KMS-11 (cell line): ENCODE data around the gene IL22RA2.

Experiments used
- H2AFZ ChIP-seq: fragments of 200-600 bp; sonication (generic); 2 replicates; pipeline ENCODE4 v1.6.1; 2016; ENCODE audit warnings: antibody characterized with exemption, mixed run types, low read depth
- H3K27ac ChIP-seq: fragments of 200-600 bp; sonication (generic); 2 replicates; pipeline ENCODE4 v1.6.1; 2016; ENCODE audit warnings: mild to moderate bottlenecking, mixed run types
- H3K27me3 ChIP-seq: fragments of 200-600 bp; sonication (generic); 2 replicates; pipeline ENCODE4 v1.6.1; 2017; ENCODE audit warnings: mild to moderate bottlenecking, low read depth, mixed run types, moderate library complexity; ENCODE audit not compliant: insufficient read depth
- H3K36me3 ChIP-seq: fragments of 200-600 bp; sonication (generic); 2 replicates; pipeline ENCODE4 v1.6.1; 2017; ENCODE audit warnings: mild to moderate bottlenecking, mixed run types; ENCODE audit not compliant: insufficient read depth
- H3K4me1 ChIP-seq: fragments of 200-600 bp; sonication (generic); 2 replicates; pipeline ENCODE4 v1.6.1; 2016; ENCODE audit warnings: mild to moderate bottlenecking, low read depth, mixed run types; ENCODE audit not compliant: poor library complexity, severe bottlenecking
- H3K4me2 ChIP-seq: fragments of 200-600 bp; sonication (generic); 2 replicates; pipeline ENCODE4 v1.7.0; 2016; ENCODE audit warnings: mild to moderate bottlenecking, mixed run types
- H3K4me3 ChIP-seq: fragments of 200-600 bp; sonication (generic); IDR thresholded peaks from 2 replicates; pipeline ENCODE4 v1.6.1; 2017; ENCODE audit warnings: low read depth, low read length, mixed read lengths; ENCODE audit not compliant: insufficient read depth
- H3K79me2 ChIP-seq: fragments of 200-600 bp; sonication (generic); 2 replicates; pipeline ENCODE4 v1.6.1; 2016; ENCODE audit warnings: low read depth, mixed run types; ENCODE audit not compliant: insufficient read depth
- H3K9ac ChIP-seq: fragments of 200-600 bp; sonication (generic); 2 replicates; pipeline ENCODE4 v1.6.1; 2016; ENCODE audit warnings: mild to moderate bottlenecking, mixed run types
- H4K20me1 ChIP-seq: fragments of 200-600 bp; sonication (generic); 2 replicates; pipeline ENCODE4 v1.6.1; 2016; ENCODE audit warnings: mild to moderate bottlenecking, mixed run types; ENCODE audit not compliant: insufficient read depth
- CTCF ChIP-seq: fragments of 200-600 bp; sonication (generic); conservative IDR thresholded peaks from 2 replicates; pipeline ENCODE4 v1.6.1; 2017; ENCODE audit warnings: low read depth, mild to moderate bottlenecking, antibody characterized with exemption, low read length, moderate library complexity, mixed read lengths

The IL22RA2 gene

DNA sequence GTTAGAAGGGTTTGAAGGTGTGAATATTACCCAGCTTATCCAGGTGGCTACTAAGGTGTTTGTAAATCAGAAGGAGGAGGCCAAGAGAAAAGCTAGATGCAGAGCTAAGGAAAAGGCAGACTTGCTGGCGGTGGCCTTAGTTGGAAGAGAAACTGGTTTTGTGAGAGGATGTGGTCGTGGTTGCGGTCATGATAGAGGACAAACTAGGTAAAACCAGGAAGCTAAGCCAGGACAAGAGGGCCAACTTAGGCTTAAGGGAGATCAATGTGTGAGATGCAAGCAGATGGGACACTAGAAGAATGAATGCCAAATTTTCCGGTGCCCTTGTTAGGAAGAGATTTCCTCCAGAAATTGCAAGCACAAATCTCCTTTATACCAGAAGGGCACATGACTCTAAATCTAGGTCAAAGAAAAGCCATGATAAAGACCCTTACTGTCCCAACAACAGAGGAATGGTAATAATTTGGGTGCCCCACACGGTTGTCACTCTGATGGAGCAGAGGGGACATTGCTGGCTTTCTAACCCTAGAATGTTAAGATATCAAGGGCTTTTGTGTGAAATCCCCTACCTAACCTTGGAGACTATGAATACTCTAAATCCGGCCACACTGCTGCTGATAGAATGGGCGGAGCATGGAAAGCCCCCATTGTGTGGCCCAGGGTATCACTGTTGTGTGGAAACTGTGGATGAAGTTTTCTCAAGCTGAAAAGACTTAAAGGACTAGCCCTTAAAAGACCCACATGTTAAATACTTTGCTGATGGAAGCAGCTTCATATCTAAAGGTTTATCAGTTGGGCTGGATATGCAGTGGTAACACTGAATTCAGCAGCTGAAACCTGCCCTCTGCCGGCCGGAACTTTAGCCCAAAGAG is 7.8 kb downstream of the IL22RA2 start:
- Histone ChIP-seq H2AFZ (0 out of 2 replicates have a peak overlapping the region, but pooled peaks have one; percentile 19), H3K27ac (peak overlapping the region; percentile 53), H4K20me1 (0 out of 2 replicates have a peak, but pooled peaks cover 3% of the 10 kb centered on the region), H3K4me2 (peak overlapping the region; percentile 84), H3K4me1 (peaks cover 40% of the 10 kb centered on the region), H3K4me3 (no peak overlapping the region), H3K9ac (no peak overlapping the region), H3K36me3 (no peaks in the 10 kb centered on the region), H3K79me2 (no peaks in the 10 kb centered on the region), H3K27me3 (no peaks in the 10 kb centered on the region; the same call in 1 of the 2 replicates)
- TF ChIP-seq CTCF: peak; percentile 82

DNA sequence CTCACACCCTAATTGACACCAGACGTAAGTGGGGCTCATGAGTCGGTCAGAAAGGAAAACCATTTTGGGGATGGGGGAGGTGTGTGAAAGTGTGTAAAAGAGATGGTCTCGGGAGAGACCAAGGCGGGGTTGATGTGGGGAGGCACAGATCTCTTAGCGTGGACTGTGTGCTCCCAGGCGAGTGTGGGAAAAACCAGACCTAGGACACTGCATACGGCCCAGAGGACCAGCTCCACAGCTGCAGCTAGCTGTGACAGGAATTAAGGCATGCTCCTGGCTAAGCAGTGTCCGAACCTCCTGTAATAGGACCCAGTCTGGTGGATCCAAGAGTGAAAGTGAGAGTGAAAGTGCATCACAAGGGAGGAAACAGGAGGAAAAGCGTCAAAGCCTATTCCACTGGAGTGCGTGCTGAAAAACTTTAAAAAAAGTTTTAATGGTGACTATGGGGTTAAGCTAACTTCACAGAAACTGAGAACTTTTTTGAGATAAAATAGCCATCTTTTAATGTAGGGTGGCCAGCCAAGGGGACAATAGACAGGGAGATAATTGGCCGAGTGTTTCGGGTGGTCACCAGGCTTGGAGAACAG is 9.6 kb downstream of the IL22RA2 start:
- no peak overlapping the region for H3K4me2 ChIP-seq
- peaks cover 40% of the 10 kb centered on the region for H3K4me1 ChIP-seq
- 0 out of 2 replicates have a peak, but pooled peaks cover 3% of the 10 kb centered on the region for H4K20me1 ChIP-seq
- H3K9ac ChIP-seq: no peak overlapping the region
- H3K27me3 ChIP-seq: no peaks in the 10 kb centered on the region; the same call in 1 of the 2 replicates
- H3K79me2 ChIP-seq: no peaks in the 10 kb centered on the region
- H3K4me3 ChIP-seq: no peak overlapping the region
- H3K36me3 ChIP-seq: no peaks in the 10 kb centered on the region
- TF ChIP-seq CTCF: no peak
- H3K27ac ChIP-seq: no peak overlapping the region
- H2AFZ ChIP-seq: no peak overlapping the region

GRCh38 chr6:137162692-137163306 is 10.6 kb downstream of the IL22RA2 start:
- Histone ChIP-seq H3K9ac (no peak overlapping the region), H3K36me3 (no peaks in the 10 kb centered on the region), H4K20me1 (0 out of 2 replicates have a peak, but pooled peaks cover 3% of the 10 kb centered on the region), H3K79me2 (no peaks in the 10 kb centered on the region), H3K4me3 (no peak overlapping the region), H3K4me1 (peaks cover 40% of the 10 kb centered on the region), H3K4me2 (no peak overlapping the region), H3K27ac (no peak overlapping the region), H2AFZ (no peak overlapping the region), H3K27me3 (no peaks in the 10 kb centered on the region; the same call in 1 of the 2 replicates)
- TF ChIP-seq CTCF: no peak

DNA sequence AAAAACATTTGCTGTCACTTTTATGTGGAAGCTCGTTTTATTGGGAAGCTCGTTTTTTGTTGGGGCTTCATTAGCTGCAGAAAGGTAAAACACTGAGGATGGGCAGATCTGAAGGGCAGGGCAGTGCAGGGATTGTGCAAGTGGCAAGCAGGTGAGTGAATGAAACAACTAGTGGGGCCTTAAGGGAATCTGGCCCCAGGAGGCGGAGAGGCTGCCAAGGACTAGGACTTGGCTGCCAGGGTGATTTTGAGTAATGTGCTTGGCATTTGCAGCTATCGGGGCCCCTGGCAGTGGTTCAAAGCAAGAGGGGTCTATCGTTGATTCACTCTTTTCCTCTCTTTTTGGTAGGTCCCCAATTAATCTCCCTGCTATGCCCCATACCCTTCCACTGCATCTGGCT is 11.5 kb downstream of the IL22RA2 start:
- Histone ChIP-seq H3K4me1 (peaks cover 34% of the 10 kb centered on the region), H2AFZ (no peak overlapping the region), H3K4me2 (no peak overlapping the region), H4K20me1 (0 out of 2 replicates have a peak, but pooled peaks cover 3% of the 10 kb centered on the region), H3K27me3 (no peaks in the 10 kb centered on the region; the same call in 1 of the 2 replicates), H3K9ac (no peak overlapping the region), H3K27ac (no peak overlapping the region), H3K4me3 (no peak overlapping the region), H3K36me3 (no peaks in the 10 kb centered on the region), H3K79me2 (no peaks in the 10 kb centered on the region)
- no peak for TF ChIP-seq CTCF
